HL-60/S4 treated with retinoic acid at 250 ng/mL for 4 days and 3 days (cell line): ENCODE results near the gene FBRS.
"Not testable (repeated sequence)": the region's sequence is repeated elsewhere in the genome, so short reads cannot be mapped to it uniquely, and the experiment has no call there.

ENCODE experiments used
- in situ Hi-C: fragments of 300-500 bp; cut with MboI; formaldehyde crosslinking; loops from 2 replicates; pipeline ENCODE4 v1.7.0; 2022; ENCODE audit warnings: low sequenced_read_pairs

FBRS gene

DNA sequence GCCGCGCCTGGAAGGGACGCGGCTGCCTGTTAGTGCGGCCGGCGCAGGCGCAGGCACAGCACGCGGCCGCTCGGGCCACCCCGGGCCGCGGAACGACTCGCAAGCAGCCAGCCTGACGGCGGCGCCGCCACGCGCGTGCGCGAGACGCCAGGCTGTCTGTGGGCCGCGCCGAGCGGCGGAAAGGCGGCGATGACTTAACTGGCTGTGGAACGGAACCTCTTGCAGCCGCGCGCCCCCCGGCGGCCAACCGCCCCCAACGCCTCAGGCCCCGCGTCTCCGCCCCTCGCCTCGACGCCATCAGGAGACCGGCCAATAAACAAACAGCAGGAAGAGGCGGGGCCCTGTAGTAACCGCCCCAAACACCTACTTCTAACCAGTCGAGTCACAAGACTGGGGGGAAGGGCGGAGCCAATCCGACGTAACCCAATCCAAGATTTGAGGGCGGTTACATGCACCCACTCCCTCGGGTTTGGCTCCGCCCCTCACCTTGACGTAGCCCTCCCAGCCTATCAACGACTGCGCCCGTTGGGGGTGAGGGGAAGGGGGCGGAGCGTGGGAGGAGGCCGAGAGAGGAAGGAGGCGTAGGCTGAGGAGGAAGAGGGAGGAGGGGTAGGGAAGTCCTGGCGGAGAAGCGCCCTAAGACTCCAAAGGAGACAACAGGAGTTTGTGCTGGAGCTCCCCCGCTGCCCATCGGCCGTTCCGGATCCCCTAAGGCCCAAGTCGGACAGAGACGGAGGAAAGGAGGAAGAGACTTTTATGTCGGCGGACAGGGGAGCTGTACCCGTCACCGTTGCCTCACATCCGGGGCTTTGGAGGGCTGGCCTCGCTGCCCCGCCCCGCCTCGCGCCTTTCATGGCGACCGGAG lies at the start of gene FBRS:
Gene FBRS (plus strand): TSS at position 566 of the 865 bp plus-strand sequence. CDS start 1,088 bp downstream, outside the sequence.
- in situ Hi-C loops = no loop called here

DNA sequence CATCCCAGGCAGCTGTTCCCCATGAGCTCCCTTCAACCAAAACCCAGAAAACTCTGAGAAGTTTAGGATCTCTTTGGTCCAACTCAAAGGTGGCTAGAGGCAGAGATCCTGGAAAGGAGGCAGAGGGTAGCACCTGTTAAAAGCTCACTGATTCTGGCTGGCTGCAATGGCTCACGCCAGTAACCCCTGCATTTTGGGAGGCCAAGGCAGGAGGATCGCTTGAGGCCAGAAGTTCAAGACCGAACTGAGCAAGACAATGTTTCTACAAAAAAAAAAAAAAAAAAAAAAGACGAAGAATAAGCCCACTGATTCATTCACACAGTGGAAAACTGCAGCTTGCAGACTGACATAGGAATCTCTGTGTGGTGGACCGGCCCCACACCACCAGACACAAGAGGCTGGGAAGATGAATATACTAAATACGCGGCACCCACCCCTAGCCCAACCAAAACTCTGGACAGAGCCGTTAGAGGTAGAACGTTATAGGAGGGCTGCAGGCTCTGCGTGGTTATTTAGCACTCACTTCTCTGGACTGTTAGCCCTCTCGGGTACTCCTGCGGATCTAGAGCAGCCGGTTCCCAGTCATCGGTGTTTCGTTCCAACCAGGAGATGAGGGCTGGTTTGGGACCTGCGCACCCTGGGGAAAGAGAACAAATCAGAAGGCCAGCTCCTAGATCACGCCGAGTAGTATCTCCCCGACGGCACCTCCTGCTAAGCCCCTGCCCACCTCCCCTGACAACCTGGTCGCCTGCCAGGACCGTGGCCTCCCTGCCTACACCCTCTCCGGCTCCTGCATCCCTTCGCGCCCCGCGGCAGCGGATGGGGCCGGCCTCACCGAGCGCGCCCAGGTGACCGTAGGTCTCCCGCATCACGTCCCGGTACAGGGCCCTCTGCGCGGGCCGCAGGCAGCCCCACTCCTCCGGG lies 49.0 kb upstream of the FBRS start:
- in situ Hi-C loops = loop anchor here (10.0 kb wide), 1 partner anchor 174 kb away; the partner anchor contains the start of gene DCTPP1

DNA sequence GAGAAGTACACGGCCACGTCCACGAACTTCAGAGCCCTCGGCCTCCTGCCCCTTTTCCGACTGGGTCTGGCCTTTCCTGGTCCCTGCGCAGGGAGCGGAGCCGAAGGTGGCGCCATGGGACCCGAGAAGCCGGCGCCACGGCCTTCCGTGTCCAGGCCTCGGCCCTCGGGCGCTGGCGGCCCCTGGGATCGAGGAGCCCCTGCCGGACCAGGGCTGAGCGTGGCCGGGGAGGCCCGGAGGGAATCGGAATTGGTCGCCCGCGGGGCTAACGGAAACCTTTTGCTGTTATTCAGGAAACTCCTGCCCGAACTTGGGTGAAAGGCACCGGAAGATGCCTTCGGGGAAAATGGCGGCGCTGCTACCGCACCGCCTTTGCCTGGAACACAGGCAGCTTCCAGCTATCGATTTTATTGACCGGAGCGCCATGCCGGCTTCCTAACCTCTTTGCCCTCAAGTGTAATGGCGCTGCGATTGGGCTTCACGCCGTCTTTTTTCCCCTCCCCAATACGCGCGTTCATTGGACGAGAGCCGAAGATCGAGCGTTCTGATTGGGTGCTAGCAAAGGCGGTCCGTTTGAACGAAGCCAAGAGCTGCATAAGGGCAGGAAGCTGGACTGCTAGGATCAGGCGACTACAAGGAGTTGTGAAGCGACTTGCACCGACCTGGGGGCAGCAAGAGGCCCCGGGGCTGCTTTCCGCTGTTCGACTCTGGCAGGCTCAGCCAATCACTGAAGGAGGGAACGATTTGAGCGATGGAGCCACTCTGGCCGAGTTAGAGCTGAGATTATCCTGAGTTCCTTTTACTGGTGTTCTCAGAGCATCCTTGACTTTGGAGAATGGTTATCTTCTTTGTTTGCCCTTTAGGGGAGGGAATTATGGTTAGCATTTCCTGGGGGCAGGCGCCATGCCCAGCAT lies 48.0 kb upstream of the FBRS start, which contains the start of gene ZNF689:
Gene ZNF689 (minus strand): TSS at position 464 of the 914 bp plus-strand sequence. CDS start 348 bp downstream, at position 116.
- in situ Hi-C loops = loop anchor here (10.0 kb wide), 1 partner anchor 175 kb away; the partner anchor contains the start of gene DCTPP1

DNA sequence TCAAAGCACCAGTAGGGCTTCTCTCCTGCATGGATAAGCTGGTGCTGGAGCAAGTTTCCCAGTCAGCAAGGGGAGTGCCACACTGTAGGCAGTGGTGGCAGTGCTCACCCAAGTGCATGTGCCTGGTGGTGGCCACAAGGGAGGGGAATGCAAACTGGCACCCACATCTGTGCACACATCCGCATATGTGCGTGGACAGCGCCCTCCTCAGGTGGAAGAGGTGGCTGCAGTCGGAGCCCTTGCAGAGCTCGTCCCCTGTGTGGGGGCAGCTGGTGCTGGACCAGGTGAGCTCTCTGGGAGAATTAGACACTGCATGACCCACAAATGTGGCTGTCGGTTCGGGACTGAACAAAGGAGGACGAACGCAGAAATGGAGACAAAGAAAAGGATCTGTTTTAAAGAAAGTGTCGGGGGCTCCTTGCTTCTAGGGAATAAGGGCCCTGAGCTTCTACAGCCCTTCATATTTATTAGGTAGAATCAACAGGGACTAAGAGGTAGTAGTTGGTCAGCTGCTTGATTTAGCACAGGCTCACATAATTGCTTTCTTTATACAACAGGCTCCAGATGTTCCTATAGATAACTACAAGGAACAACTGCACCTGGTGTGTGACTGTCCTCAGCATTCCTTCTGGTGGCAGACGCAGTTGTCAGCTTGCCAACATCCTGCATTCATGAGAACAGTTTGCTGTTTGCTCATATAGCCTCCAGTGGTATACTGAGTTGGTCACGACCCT lies 42.7 kb upstream of the FBRS start:
- in situ Hi-C loops = no loop called here

DNA sequence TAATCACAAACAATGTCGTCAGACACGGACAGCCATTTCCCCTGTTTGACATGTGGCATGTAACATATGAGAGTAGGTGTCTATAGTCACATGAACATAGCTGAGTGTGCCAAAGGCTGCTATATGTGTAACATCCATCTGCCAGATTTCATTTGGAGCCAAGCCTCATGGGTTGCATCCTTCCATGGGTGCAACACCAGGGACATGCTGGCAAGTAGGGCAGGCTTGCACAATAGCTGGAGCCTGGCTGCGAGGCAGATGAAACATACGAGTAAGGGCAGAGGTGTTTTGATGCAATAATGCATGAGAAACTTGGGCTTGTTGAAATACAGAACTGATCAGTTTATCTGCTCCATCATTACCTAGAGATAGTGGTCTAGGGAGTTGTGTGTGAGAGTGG lies 39.0 kb upstream of the FBRS start:
- in situ Hi-C loops = no loop called here

DNA sequence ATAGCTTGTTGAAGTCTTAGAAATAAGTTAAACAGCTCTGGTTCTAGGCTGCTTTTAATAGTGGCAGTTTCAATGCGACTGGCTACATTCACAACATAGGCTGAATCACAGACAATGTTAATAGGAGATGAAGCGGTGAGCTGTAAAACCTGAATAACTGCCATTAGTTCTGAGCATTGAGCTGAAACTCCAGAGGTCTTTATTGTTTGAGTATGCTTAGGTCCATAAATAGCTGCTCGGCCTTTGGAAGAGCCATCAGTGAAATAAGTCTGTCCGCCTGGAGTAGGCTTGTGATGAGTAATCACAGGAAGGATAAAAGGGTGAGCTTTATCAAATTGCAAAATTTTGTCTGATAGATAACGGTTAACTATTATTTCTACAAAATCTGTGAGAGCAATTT lies 38.6 kb upstream of the FBRS start:
- in situ Hi-C loops = no loop called here

DNA sequence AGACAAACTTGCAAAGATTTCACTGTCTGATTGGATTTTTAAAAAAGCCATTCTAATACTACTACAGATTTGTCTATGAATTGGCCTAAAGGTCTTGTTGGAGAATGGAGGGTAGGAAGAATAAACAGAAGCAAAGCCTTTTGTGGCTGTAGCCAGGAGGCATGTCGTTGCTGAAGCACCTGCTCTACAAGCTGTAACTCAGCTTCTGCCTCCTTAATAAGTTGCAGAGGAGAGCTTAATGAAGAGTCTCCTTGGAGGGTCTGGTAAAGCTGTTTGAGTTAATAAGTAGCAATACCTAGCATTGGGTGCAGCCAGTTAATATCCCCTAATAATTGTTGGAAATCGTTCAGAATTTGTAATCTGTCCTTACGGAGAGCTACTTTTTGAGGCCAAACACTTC lies 38.1 kb upstream of the FBRS start:
- in situ Hi-C loops = no loop called here

DNA sequence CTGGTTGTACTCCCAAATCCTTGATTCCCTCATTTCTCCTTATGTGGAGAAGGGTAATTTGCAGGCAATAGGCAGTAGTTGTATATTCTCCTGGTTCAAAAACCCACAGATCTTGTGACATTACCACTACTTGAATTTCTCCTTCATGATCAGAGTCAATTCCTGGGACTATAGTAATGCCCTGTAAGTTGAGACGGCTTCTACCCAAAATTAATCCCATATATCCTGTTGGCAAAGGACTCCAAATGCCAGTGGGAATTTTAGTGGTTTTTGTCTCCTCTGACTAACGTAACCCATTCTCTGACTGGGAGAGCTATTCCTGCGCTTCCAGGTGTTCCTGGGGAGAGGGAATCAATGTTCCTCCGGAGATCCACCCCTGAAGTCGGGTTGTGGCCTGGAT lies 36.5 kb upstream of the FBRS start:
- in situ Hi-C loops = no loop called here

DNA sequence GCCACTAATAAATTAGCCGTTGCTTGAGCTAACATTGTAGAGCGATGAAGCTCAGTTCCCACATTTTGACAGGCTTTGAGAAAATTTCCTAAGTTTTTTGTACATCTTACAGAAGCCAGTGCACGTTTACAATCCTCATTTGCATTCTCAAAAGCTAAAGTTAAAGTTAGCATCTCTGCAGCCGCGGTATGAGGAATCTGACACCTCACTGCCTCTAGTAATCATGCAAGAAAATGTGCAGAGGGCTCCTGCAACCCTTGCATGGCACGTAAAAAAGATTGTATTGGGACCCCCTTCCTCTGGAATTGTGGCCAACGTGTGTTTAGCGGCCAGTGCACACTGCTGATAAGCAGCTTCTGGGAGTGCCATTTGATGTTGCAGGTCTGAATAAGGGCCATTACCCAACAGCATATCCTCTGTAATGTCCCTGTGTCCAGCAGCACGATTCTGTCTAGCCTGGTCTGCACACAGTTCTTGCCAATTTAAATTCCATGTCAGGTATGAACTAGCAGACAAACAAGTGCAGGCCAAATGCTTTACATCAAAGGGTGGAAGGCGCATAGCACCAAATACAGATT lies 35.7 kb upstream of the FBRS start:
- in situ Hi-C loops = no loop called here

DNA sequence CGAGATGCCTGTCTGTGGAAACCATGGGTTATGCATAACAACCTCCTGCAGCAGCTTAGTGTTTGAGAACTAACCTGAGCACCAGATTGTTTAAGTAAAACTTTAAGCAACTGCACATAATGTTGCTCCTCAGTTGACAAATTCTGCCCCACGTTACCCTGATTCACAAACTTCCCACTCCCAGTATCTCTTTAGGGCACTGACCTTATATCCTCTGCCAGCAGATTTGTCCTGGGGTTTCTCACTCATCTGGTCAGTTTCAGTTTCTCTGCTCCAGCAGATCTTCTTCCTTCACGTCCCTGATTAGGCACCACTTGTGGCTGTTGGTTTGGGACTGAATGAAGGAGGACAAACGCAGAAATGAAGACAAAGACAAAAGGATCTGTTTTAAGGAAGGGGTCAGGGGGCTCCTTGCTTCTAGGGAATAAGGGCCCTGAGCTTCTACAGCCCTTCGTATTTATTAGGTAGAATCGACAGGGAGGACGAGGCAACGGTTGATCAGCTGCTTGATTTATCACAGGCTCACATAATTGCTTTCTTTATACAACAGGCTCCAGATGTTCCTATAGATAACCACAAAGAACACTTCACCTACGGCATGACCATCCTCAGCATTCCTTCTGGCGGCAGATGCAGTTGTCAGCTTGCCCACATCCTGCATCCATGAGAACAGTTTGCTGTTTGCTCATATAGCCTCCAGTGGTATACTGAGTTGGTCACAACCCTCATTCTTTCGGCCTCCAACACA lies 34.5 kb upstream of the FBRS start:
- in situ Hi-C loops = no loop called here

DNA sequence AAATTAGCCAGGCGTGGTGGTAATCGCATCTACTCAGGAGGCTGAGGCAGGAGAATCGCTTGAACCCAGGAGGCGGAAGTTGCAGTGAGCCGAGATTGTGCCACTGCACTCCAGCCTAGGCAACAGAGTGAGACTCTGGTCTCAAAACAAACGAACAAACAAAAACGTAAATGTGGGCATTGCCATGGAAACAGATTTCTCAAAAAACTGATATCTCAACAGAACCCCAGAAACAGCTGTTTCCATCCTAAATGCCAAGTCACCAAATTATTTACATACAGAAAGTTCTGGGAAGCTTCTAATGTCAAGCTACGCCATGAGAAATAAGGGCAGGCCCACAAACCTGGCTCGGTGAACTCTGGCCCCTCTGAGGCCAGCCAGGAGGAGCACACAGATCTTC lies 32.0 kb upstream of the FBRS start:
- in situ Hi-C loops = no loop called here

DNA sequence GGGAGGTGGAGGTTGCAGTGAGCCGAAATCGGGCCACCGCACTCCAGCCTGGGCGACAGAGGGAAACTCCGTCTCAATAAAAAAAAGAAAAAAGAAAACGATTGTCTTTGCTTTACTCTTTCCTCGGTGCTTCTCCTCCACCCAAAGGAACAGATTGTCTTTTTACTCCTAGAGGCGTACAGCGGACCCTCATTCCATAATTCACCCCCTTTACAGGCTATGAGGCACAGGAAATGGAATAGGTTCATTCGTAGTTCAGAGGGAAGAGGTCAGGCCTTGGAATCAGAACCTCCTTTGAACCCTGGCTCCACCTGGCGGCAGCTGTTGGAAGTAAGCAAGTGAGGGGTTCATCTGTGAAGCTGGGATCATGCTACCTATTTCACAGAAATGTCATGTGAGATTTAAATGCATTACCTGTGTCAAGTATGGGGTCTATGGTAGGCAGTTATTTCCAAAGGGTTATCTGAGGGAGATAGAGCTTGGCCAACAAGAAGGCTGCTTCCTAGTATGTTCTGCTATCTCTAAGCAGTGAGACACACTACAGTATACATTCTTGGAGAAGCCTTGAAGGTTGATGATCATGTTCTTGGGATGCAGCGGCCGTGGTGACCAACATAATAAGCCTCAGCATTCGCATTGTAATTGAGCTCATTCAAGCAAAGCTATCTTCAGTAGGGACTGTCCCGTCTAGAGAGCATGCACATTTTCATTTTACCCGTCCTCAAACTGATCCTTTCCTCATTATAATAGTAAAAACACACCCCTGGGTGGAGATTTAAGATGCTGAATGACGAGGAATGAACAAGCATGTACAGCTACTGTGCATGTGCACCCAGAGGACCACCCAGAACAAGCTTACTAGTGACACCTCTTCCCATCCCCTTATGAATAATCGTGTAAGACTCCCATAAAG lies 29.3 kb upstream of the FBRS start:
- in situ Hi-C loops = no loop called here

DNA sequence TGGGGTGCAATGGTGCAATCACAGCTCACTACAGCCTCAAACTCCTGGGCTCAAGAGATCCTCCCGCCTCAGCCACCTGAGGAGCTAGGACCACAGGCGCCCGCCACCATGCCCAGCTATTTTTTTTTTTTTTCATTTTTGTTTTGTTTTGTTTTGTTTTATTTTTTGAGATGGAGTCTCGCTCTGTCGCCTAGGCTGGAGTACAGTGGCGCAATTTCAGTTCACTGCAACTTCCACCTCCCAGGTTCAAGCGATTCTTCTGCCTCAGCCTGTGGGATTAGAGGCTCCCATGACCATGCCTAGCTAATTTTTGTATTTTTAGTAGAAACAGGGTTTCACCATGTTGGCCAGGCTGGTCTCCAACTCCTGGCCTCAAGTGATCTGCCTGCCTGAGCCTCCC lies 25.8 kb upstream of the FBRS start:
- in situ Hi-C loops = not testable (repeated sequence)

DNA sequence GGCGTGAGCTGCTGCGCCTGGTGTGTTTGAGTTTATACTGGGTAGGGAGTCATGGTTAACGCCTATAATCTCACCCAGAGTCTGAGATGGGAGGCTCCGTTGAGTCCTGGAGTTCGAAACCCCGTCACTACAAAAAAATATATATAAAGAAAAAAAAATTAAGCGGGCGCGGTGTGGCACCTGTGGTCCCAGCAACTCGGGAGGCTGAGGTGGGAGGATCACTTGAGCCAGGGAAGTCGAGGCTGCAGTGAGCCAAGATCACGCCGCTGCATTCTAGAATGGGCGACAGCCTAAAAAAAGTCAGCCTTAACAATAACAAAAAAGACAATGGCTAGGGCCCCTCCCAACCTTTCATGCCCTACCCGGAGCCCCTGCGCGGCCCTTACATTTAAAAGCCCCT lies 24.7 kb upstream of the FBRS start:
- in situ Hi-C loops = no loop called here

DNA sequence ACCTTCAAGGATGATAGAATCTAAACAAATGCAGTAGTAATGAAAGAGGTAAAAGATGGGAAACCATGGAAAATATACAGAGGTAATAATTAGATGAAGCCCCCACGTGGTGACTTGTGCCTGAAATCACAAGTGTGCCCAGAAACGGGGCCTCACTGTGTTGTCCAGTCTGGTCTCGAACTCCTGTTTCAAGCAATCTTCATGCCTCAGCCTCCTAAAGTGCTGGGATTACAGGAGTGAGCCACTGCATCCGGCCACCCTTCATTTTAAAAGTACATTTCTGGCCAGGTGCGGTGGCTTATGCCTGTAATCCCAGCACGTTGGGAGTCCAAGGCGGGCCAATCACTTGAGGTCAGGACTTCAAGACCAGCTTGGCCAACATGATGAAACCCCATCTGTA lies 21.6 kb upstream of the FBRS start:
- in situ Hi-C loops = no loop called here

DNA sequence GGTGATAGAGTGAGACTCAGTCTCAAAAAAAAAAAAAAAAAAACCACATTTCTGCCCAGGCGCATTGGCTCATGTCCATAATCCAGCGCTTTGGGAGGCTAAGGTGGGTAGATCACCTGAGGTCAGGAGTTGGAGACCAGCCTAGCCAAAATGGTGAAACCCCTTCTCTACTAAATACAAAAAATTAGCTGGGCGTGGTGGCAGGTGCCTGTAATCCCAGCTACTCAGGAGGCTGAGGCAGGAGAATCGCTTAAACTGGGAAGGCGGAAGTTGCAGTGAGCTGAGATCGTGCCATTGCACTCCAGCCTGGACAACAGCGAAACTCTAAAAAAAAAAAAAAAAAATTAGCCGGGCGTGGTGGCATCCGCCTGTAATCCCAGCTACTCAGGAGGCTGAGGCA lies 21.1 kb upstream of the FBRS start:
- in situ Hi-C loops = not testable (repeated sequence)

DNA sequence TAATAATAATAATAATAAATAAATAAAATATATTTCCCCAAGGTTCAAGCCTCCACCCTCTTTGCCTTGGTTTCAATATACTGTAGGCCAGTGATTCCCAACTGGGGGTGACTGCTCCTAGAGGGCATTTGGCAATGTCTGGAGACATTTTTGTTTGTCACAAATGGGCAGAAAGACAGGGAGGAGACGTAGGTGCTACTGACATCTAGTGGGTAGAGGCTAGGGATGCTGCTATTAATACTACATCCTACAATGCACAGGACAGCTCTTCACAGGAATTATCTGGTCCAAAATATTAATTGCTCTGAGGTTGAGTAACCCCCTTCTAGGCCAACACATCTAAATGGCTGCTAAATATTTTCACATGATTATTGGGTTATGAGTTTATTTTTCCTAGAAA lies 20.3 kb upstream of the FBRS start:
- in situ Hi-C loops = no loop called here
